Hepatic stellate cell (primary cell): Measurements from ENCODE around the gene UCN2.

ENCODE experiments used
- DNase-seq: peaks from one replicate; pipeline ENCODE4 v3.0.0; 2011; ENCODE audit warnings: low spot score

UCN2 gene, protein sequence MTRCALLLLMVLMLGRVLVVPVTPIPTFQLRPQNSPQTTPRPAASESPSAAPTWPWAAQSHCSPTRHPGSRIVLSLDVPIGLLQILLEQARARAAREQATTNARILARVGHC

DNA sequence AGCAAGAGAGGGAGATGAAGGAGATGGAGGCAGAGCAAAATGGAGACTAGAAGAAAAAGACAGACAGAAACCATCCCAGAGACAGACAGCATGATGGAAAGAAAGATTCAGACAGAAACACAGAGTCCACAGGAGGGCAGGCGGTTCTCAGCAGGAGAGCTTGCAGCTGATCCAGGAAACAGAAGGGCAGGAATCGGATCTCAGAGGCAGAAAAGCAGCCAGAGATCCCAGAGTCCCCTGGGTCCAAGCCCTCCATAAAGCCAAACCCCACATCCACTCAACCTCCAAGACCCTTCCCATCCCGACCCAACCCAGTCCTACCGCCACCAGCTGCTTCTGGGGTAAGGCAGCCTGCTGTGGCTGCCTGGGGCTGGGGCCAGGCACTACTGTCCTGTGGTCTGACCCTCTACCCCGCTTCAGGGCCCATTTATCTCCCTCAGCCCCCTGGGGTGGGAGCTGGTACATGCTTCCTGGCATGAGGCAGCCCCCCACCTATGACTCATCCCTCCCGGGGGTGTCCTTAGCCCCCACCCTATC, at the start of gene UCN2:
Gene UCN2 (minus strand): TSS at position 400 of the 537 bp plus-strand sequence. CDS start 657 bp downstream, outside the sequence.
- DNase-seq = no peak

DNA sequence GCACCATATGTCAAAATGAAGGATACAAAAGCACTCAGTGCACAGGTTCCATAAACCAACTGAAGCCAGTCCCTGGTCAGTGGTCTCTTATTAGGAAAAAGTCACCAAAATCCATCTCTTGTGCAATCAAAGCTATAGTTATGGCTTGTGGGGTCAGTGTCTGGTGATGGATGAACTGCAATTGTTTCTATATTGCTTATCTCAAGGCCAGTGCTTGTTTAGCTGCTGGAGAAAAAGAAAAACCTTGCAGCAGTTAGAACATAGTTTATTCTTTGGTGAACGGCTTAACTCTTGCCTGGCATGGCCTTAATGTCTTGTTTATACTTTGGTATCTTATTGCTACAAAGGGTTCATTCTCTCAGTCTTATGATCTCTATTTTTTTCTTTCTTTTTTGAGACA, 48.7 kb upstream of the UCN2 start:
- DNase-seq = no peak

DNA sequence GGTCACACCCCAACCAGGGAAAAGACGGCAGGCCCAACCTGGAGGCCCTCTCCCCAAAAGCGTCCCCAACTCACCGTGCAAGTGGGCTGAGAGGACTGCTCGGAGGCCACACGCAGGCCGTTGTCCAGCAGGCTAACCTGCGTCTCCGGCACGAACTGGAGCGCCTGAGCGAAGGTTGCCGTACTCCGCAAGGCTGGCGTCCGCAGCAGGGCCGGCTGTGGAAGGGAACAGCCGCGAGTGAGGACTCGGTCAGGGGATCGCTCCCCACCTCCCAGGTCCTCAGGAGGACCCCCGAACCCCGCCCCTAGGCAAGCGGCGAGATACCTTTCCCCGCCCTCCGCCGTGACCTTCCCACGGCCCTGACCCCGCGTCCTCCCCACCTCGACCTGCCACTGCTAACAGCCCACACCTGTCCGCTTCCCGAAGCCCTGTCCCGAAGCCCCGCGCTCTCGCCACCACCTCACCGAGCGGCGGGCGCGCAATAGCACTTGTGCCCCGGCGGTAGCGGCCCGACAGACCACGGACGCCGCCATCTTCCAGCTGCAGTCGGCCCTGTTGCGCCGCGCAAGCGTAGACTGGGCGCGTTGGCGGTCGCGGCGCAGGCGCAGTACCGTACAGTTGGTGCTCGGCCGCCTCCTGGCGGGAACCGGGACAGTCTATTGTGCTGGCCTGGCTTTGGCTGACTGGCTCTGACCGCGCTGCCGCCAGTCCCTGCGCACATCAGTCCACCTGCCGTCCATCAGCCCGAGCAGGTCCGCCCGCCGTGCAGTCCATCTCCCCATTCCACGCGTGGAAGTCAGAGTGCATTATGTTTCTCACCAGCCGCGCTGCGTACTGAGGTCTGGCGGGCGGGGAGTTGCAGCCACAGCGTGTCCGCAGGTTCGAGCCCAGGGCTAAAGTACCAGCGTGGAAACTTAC, 45.8 kb upstream of the UCN2 start, which contains the start of gene UQCRC1:
Gene UQCRC1 (minus strand): TSS at position 559 of the 918 bp plus-strand sequence. CDS start 26 bp downstream, at position 533.
- peak; percentile 98 for DNase-seq

DNA sequence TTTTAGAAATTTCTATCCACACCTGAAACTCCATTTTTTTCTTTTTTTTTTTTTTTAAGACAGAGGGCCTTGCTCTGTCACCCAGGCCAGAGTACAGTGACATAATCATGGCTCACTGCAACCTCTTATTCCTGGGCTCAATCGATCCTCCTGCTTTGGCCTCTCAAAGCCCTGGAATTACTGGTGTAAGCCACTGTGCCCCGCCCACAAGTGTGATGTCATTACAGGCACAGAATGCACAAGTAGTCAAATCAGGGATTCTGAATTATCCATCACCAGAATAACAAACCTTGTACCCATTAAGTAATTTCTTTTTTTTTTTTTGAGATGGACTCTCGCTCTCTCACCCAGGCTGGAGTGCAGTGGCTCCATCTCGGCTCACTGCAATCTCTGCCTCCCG, 43.9 kb upstream of the UCN2 start:
- no peak for DNase-seq

DNA sequence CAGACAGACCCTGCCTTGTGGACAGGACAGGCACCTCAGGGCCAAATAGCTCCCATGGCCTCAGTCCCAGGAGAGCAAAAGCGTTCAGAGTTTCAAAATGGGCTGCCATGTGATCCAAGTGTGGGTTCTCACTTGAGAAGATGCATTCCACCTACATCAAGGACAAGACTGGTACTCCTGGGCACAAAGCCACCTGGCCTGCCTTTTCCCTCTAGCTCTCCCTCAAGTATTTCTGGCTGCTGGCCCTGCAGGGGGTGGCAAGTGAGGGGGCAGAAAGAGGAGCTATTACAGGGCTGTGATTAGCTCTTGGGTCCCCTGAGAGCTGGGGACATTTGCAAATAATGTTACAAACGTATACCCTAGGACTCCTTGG, 38.0 kb upstream of the UCN2 start:
- no peak for DNase-seq

DNA sequence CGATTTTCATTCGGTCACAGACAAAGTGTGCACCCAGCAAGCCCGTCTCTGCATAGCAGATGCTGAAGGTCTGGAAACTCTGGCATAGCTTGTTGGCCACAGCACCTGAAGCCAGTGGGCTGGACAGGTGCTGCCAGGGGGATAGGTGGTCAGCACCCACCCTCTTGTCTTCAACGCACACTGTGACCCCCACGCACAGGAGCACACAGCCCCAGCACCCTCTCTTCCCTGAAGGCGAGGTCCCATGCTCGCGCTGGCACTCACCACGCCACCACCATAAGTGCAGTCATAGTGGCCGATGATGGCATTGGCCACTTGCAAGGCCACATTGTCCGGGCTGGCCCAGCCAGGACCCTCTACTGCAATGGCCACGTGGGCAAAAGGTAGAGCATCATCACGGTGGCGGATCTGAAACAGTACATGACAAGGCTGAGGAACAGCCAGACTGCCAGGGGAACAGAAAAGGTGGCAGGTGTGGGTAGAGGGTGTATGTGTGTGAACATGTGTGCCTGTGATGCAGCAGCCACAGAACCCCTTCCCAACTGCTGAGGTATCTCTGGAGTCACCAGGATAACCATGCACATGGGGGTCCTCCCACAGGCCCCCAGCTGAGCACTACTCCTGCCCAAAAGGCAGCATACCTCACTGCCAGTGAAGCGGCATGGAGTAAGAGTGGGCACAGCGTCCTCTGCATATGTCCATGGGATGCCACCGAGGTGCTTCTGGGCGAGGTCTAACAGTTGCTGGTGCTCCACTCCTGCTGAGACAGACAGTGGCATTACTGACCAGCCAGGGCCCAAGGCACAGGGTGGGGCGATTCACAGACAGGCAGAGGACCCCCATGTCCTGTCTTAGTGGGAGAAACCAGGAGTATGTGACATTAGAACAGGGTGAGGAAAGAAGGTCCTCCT, 37.4 kb upstream of the UCN2 start:
- no peak for DNase-seq

DNA sequence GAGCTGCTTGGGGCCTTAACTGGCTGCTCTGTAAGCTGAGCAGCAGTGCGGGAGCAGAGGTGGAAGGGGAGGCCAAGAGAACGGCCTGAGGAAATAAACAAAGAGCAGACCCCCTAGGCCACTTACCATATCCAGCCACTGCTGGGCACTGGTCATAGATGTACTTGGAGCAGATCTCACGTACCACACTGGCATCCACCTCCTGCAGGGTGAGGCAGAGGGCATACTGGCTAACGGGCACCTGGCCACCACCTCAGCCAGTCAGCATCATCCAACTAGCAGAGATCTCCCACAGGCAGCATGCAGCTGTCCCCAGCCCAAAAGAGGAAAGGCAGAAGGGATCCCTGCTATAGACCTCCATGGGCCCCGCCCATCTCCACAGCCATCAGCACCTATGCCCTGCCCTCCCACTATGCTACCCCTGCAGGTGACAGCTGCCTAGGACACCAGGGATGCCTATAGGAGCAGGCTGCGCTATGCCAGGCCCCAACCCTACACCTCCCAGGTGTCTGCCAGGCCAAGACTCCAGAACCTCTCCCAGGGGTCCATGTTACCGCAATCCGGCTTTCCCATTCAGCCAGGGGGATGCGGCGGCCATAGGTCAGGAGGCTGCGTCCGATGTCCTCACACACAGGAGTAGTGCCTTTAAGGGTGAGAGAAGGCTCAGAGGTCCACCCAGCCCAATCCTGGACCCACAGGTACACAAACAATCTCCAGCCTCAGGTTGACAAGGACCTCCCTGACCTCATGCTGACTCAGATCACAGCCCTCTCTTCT, 36.1 kb upstream of the UCN2 start:
- no peak for DNase-seq

DNA sequence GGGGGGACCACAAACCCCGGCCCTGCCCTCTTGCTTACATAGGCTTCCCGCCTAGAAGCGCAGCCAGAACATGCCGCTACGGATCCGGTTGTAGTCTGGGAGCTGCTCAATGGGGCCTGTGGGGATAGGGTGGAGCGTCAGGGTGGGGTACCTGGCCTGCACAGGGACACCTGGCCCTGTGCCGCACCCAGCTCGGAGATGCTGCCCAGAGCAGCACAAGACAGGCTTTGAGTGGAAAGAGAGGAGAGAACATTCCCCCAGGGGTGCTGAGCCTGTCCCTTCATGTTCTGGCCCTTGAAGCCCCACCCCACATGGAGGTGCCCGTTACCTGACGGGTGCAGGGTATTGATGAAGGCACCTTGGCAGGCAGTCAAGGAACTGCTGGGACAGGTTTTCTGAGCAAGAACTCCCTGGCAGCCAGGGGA, 35.5 kb upstream of the UCN2 start:
- DNase-seq = no peak

DNA sequence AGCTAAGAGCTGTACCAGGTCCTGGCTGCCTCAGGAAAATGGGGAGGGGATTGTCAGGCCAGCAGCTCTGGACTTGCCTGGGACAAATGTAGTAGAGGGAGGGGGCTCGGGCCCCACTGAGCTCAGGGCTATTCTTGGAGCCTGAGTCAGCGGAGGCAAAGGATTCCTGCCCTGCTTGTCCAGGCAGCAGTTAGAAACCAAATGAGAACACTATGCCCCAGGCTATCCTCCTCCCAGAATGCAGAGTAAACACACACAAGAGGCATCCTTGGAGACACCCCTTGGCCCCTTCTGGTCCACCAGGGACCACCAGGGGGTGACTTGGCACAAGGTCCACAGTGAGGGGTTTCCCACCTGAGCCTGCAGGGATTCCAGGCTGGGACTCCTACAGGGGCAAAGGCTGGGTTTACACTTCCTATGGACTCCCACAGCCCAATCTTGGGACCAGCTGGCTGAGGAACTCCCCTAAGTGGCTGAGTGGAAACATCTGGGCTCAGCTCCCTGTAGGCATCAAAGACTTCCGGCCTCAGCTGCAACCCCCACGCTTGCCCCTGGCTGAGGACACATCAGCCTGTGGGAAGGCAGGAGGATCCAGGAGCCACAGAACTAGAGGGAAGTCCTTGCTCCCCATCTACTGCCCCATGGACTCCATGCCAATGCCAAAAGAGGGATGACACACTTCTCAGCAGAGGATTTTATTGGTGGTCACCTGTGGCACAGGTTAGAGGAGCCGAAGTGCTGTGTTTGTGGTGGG, 34.9 kb upstream of the UCN2 start:
- DNase-seq = peak; percentile 98

DNA sequence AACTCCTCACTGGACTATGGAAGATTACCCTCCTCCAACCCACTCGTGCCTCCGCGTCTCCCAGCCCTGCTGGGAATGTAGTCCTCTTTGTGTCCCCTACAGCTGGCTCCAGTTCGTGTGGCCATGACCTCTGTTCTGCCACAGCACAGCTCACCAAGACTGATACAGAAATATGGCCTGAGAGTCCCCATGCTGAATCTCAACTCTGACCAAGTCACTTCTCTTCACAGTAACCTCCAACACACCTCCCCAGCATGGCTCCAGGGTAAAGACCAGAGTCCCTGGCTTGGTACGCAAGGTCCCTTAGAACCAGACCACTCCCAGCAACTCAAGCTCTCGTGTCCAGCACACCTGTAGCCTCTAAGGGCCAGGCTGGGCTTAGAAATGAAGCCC, 33.8 kb upstream of the UCN2 start:
- no peak for DNase-seq

DNA sequence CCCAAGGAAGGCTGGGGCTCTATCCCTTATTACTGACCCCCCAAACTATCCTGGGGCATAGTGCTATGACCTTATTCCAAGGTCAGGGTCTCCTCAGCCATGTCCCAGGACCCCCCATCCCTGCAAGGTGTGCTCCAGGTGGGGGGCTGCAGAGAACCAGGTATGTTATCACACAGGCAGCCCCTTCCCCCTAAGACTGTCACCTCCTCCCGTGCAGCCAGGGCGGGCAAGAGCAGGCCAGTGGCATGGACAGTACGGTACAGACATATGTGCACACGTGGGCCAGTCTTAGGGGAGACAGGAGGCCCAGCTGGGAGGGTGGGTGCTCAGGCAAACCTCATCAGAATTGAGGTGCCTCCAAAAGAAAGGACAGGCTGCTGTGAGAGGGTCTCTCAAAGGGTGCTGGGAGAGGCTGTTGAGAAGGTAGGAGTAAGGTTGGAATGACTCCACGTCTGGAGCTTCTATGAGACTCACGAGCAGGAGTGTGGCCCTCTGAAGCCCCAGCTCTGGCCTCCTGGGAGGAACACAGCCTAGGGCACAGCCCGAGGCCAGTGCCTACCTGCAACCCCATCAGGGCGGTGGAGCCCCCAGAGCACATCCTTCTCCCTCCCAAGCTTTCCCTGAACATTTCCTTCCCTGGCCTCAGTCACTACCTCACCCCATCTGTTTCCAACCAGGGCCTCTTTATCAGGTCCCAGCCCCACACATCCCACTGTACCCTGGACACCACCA, 33.3 kb upstream of the UCN2 start:
- DNase-seq = no peak

DNA sequence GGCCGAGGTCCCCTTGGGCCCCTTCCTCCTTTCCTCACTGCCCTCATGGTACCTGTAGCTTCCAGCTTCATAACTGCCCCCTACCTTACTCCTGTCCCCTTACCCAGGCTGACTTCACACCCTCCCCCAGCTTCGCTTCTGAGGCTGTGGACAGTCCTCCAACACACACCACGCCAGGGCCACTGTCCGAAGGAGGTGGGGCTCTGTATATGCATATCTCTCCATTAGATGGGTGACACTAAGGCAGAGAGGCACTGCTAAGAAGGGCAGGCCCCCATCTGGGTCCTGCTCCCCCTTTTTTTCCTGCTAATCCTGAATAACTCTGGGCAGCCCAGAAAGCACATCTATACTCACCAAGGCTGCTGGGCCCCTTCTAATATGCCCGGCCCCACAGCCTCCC, 32.6 kb upstream of the UCN2 start:
- DNase-seq = no peak

DNA sequence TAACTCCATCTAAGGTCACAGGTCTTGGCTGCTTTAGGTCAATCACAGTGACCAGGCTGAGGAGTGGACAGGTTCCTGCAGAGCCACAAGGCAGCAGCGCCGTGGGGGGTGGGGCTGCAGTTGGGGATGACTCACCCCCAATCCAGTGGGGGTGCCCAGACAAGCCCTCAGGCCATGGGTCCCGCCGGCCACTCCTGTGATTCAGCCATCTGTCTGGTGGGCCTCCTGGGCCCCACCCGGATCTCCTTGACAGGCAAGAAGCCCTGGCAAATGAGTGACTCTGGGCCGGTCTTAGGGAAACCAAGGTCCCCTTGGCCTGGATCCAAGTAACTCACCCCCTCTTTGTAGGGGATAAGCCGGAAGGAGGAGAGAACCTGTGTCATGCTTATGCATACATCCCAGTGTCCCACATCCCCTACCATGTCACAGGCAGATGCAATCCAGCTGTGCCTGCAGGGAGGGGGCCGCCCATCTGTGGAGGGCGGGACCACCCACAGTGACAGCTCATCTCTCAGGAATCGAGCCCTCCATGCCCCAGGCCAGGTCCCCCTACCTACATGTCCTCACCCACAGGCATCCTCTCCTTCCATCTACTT, 32.0 kb upstream of the UCN2 start:
- peak; percentile 97 for DNase-seq

DNA sequence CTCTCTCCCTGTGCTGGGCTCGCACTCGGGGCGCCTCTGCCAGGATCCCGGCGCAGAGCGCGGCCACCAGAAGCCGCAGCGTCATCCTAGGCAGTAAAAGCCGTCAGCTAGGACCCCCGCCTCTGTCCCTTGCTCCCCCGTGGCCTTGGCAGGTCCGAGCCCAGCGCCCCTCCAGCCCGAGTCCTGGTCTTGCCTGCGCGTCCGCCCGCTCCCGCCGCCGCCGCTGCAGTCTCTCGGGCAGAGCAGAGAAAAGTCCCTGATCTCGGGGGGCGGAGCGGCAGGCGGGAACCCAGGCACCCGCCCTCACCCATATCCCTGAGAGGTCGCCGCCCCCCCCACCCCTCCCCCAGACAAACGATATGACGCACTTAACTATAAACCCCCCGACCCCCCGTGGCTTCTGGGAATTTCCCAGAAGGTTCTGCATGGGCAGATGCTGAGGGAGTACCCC, 31.5 kb upstream of the UCN2 start, which contains the start of gene COL7A1:
Gene COL7A1 (minus strand): TSS at position 255 of the 451 bp plus-strand sequence. CDS start 170 bp downstream, at position 85.
- peak; percentile 62 for DNase-seq

DNA sequence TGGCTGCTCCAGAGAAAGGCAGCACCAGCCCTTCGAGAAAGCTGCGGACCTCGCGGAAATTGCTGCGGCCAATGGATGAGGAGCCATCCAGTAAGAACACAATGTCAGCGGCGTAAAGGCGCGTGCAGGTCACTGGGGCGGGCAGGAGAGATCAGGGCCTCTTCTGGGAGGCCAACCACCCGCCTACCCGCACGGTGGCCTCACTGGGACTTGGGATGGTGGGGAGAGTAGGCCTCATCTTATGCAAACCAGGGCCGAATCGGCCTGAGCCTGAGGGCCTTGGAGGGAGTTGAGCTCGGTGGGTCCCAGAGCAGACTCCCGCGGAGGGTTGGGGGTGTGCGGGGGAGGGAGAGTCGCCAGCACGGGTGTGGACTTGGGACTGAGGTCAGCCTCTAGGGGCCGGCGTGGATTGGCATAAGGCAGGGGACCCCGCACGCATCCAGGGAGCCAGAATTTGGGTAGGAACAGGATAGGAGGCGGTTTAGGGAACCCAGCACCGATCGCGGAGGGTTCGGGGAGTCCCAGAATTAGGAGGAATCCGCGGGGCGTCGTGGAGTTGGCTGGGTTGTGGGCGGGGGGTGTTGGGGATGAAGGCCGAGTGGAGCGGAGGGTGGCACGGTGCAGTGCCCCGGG, 31.0 kb upstream of the UCN2 start:
- no peak for DNase-seq

DNA sequence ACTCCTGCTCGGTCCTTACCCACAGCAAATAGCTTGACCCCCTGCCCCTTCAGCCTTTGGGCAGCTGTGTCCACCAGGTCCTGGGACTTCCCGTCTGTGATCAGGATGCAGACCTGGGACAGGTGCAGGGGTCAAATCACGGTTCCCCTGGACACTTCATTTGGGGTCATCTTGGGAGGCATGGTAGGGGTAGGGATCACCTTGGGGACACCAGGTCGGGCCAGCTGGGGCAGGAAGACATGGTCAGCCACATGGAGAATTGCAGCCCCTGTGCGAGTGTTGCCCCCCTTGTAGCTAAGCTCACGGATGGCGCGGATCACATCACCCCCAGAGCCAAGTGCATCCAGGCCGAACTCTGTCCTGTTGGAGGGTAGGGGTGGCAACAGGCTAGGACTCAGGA, 29.8 kb upstream of the UCN2 start:
- DNase-seq = no peak

DNA sequence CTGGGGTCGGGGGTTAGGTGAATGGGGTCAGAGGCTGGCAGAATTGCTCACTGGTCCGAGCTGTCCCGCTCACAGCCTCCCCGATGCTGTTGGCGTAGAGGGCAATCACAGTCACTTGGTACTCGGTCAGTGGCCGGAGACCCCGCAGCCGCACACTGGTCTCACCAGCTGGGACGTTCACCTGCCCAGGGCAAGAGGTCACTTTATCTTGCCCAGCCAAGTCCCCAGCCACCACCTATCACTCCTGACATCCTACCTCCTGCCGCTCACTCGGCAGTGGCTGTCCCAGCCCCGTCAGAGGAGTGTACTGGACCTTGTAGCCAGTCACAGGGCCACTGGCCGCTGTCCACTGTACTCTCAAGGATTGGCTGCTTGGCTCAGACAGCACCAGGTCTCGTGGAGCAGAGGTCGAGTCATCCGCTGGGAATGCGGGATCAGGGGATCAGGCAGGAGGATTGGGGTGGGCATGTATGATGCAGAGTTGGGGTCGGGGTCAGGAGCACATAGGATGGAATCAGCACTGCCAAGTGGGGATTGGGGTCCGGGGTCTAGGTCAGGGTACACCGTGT, 29.0 kb upstream of the UCN2 start:
- no peak for DNase-seq

DNA sequence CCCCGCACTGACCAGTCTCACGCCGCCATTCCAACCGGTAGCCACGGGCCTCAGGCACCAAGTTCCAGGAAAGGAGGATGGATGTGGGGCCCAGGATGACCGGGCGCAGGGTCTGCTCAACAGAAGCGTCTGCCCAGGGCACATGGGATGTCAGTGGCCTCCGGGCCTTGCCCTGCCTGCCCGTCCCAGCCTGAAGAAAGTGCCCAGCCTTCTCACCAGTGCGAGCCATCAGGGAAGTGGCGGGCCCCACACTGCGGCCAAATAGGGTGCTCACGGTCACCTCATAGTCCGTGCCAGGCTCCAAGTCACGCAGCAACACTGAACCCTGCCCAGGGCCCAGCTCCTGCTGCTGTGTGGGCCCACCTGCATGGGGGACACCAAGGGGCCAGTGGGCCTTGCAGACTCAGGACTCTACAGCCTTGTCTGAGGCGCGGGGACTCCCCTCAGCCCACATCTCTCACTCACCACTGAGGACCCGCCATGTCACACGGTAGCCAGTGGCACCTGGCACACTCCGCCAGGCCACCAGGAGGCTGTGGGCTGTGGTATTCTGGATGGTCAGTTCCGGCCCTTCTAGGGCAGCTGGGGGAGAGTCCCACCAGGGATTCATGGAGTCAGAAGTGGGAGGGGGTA, 28.4 kb upstream of the UCN2 start:
- DNase-seq = no peak
